SK-N-SH treated with all-trans-retinoic acid at 6 μM for 48 hours (cell line): ENCODE results near the gene GRIK2.

ENCODE experiments used
- ATAC-seq: fragments of 200-7000 bp; cut with Tn5 transposase; 3 replicates; pipeline ENCODE4 v1.9.1; 2020; ENCODE audit warnings: mild to moderate bottlenecking, moderate library complexity
- ARNTL ChIP-seq: fragments of 450-650 bp; formaldehyde crosslinking; IDR thresholded peaks from 2 replicates; pipeline ENCODE4 v1.5.0; 2020; ENCODE audit warnings: low read depth, mild to moderate bottlenecking, moderate library complexity, borderline replicate concordance
- BACH2 ChIP-seq: fragments of 250-450 bp; sonication (Bioruptor Pico); IDR thresholded peaks from 2 replicates; pipeline ENCODE4 v1.9.0; 2021; ENCODE audit warnings: mild to moderate bottlenecking, borderline replicate concordance
- CREB5 ChIP-seq: fragments of 250-450 bp; sonication (Bioruptor Pico); IDR thresholded peaks from 2 replicates; pipeline ENCODE4 v1.5.1; 2020; ENCODE audit warnings: low read depth, mild to moderate bottlenecking, moderate library complexity
- CSDC2 ChIP-seq: fragments of 250-450 bp; sonication (Bioruptor Pico); IDR thresholded peaks from 2 replicates; pipeline ENCODE4 v1.5.0; 2020; ENCODE audit warnings: mild to moderate bottlenecking, moderate library complexity
- CSRNP3 ChIP-seq: fragments of 250-450 bp; sonication (Bioruptor Pico); IDR thresholded peaks from 2 replicates; pipeline ENCODE4 v1.5.1; 2021; ENCODE audit warnings: mild to moderate bottlenecking, moderate library complexity
- ESRRG ChIP-seq: fragments of 250-450 bp; sonication (Bioruptor Pico); IDR thresholded peaks from 2 replicates; pipeline ENCODE4 v1.6.1; 2021; ENCODE audit warnings: mild to moderate bottlenecking
- GLIS3 ChIP-seq: fragments of 250-450 bp; sonication (Bioruptor Pico); IDR thresholded peaks from 2 replicates; pipeline ENCODE4 v1.5.0; 2020; ENCODE audit warnings: mild to moderate bottlenecking, moderate library complexity
- ISL1 ChIP-seq: fragments of 250-450 bp; sonication (Bioruptor Pico); IDR thresholded peaks from 2 replicates; pipeline ENCODE4 v2.1.2; 2022; ENCODE audit warnings: mild to moderate bottlenecking, moderate library complexity
- OSR1 ChIP-seq: fragments of 250-450 bp; sonication (Bioruptor Pico); IDR thresholded peaks from 2 replicates; pipeline ENCODE4 v1.8.0; 2022; ENCODE audit warnings: moderate library complexity, mild to moderate bottlenecking, inconsistent platforms
- PATZ1 ChIP-seq: fragments of 250-450 bp; sonication (Bioruptor Pico); IDR thresholded peaks from 2 replicates; pipeline ENCODE4 v1.8.0; 2020; ENCODE audit warnings: mild to moderate bottlenecking, moderate library complexity, borderline replicate concordance
- POU6F1 ChIP-seq: fragments of 250-450 bp; sonication (Bioruptor Pico); IDR thresholded peaks from 2 replicates; pipeline ENCODE4 v1.8.0; 2021; ENCODE audit warnings: low read depth, mild to moderate bottlenecking, moderate library complexity, borderline replicate concordance
- PPARA ChIP-seq: fragments of 250-450 bp; sonication (Bioruptor Pico); IDR thresholded peaks from 2 replicates; pipeline ENCODE4 v1.5.0; 2020; ENCODE audit warnings: mild to moderate bottlenecking, borderline replicate concordance
- SNAI2 ChIP-seq: fragments of 250-450 bp; sonication (Bioruptor Pico); IDR thresholded peaks from 2 replicates; pipeline ENCODE4 v1.5.0; 2020; ENCODE audit warnings: mild to moderate bottlenecking, moderate library complexity
- TCF4 ChIP-seq: fragments of 250-450 bp; sonication (Bioruptor Pico); IDR thresholded peaks from 2 replicates; pipeline ENCODE4 v1.8.0; 2021; ENCODE audit warnings: mild to moderate bottlenecking, moderate library complexity, borderline replicate concordance
- TOX ChIP-seq: fragments of 250-450 bp; sonication (Bioruptor Pico); IDR thresholded peaks from 2 replicates; pipeline ENCODE4 v1.8.0; 2021; ENCODE audit warnings: mild to moderate bottlenecking, moderate library complexity, borderline replicate concordance
- TSHZ2 ChIP-seq: fragments of 250-450 bp; sonication (Bioruptor Pico); IDR thresholded peaks from 2 replicates; pipeline ENCODE4 v1.5.0; 2020; ENCODE audit warnings: mild to moderate bottlenecking, moderate library complexity
- ZC3H10 ChIP-seq: fragments of 250-450 bp; sonication (Bioruptor Pico); IDR thresholded peaks from 2 replicates; pipeline ENCODE4 v1.5.1; 2021; ENCODE audit warnings: mild to moderate bottlenecking, moderate library complexity
- ZFP30 ChIP-seq: fragments of 450-650 bp; formaldehyde crosslinking; IDR thresholded peaks from 2 replicates; pipeline ENCODE4 v1.5.0; 2022; ENCODE audit warnings: mild to moderate bottlenecking, moderate library complexity
- ZNF565 ChIP-seq: fragments of 450-650 bp; formaldehyde crosslinking; conservative IDR thresholded peaks from 2 replicates; pipeline ENCODE4 v1.5.0; 2020; ENCODE audit warnings: low read depth, mild to moderate bottlenecking, moderate library complexity
- ZNF70 ChIP-seq: fragments of 450-650 bp; formaldehyde crosslinking; IDR thresholded peaks from 2 replicates; pipeline ENCODE4 v1.5.0; 2020; ENCODE audit warnings: mild to moderate bottlenecking, moderate library complexity

The GRIK2 gene

GRCh38 chr6:101730954-101731353 lies 337.4 kb downstream of the GRIK2 start:
- peak; percentile 40; the same call in 2 of the 3 replicates for ATAC-seq
- TF ChIP-seq GLIS3 (CRISPR knock-in tag) (no peak), ISL1 (CRISPR knock-in tag) (no peak), SNAI2 (CRISPR knock-in tag) (no peak), CSDC2 (no peak), ZNF565 (CRISPR knock-in tag) (no peak), BACH2 (CRISPR knock-in tag) (no peak), TSHZ2 (CRISPR knock-in tag) (no peak), CSRNP3 (CRISPR knock-in tag) (no peak), OSR1 (CRISPR knock-in tag) (no peak), ZFP30 (CRISPR knock-in tag) (no peak)

- TF ChIP-seq PPARA (no peak), CSDC2 (no peak)
- ATAC-seq = no peak
These were observed 340.4 kb downstream of the GRIK2 start for GRCh38 chr6:101733899-101734298.

- no peak for TF ChIP-seq CSRNP3 (CRISPR knock-in tag)
- TF ChIP-seq ZNF565 (CRISPR knock-in tag) = no peak
- TF ChIP-seq ARNTL (CRISPR knock-in tag) = no peak
- TF ChIP-seq ZNF70 = no peak
- TF ChIP-seq ZC3H10 (CRISPR knock-in tag) = no peak
- no peak for TF ChIP-seq ZFP30 (CRISPR knock-in tag)
- no peak for TF ChIP-seq OSR1 (CRISPR knock-in tag)
- no peak for TF ChIP-seq PATZ1 (CRISPR knock-in tag)
- no peak for TF ChIP-seq POU6F1 (CRISPR knock-in tag)
- ATAC-seq = no peak
These were observed 345.0 kb downstream of the GRIK2 start for GRCh38 chr6:101738481-101738880.

GRCh38 chr6:101740631-101741030 lies 347.1 kb downstream of the GRIK2 start:
- no peak for ATAC-seq
- TF ChIP-seq ZC3H10 (CRISPR knock-in tag) = no peak
- TF ChIP-seq CSDC2 = no peak
- TF ChIP-seq GLIS3 (CRISPR knock-in tag) = no peak
- TF ChIP-seq TOX (CRISPR knock-in tag) = no peak
- TF ChIP-seq TSHZ2 (CRISPR knock-in tag) = no peak
- no peak for TF ChIP-seq ZNF565 (CRISPR knock-in tag)
- no peak for TF ChIP-seq ESRRG (CRISPR knock-in tag)
- no peak for TF ChIP-seq PPARA
- no peak for TF ChIP-seq ZFP30 (CRISPR knock-in tag)
- no peak for TF ChIP-seq CSRNP3 (CRISPR knock-in tag)
- no peak for TF ChIP-seq TCF4 (CRISPR knock-in tag)
- TF ChIP-seq SNAI2 (CRISPR knock-in tag) = no peak
- TF ChIP-seq CREB5 = no peak
- TF ChIP-seq ZNF70 = no peak
